Measurements from ENCODE around the gene PTPN22.

DNA sequence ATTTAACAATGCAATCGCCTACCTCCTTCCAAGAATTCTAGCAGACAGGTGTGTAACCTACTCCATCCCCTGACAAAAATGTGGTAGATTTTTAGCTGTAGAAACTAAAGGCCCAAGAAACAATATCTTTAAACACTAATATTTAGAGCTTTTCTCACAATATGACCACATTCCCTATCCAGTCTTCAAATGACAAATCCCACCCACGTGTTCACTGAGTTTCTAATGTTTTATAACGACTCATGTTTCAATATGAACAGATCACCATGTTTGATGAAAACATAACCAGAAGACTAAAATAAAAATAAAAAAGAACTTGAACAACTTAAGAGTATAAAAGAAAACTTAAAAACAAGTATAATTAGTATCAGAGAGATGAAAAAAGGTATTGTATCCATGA lies 83.8 kb downstream of the PTPN22 start:
- TF ChIP-seq CTCF (IDR thresholded peaks at IDR 0.05) (no peak), POLR2A (IDR thresholded peaks at IDR 0.05) (no peak)

All from lower leg skin (tissue), 3 donors.